Measurements from ENCODE around the gene SNX15. TPM values are rescaled to one million over a fixed set of nuclear protein-coding genes. Genes with fewer than 3 reads are reported as not detected.

The SNX15 gene
- total and polyA plus RNA-seq, 5 donors from 2014 or later: 9.4 to 17.4 (median 11.2) TPM

GRCh38 chr11:65036931-65037330 lies 9.7 kb downstream of the SNX15 start:
- Histone ChIP-seq H3K9me3 (ENCODE audit: control insufficient read depth in 2 of 2, low read length in 2 of 2) (no peaks in the 10 kb centered on the region), H3K36me3 (ENCODE audit: control insufficient read depth, insufficient read depth, low read length) (peaks cover 38% of the 10 kb centered on the region), H3K27ac (ENCODE audit: insufficient read depth, low read length, poor library complexity, severe bottlenecking) (no peak overlapping the region), H3K27me3 (ENCODE audit: control insufficient read depth, insufficient read depth, low read length) (no peaks in the 10 kb centered on the region), H3K4me3 (ENCODE audit: low read depth, low read length) (no peak overlapping the region), H3K4me1 (ENCODE audit: control insufficient read depth, insufficient read depth, low read length, poor library complexity, severe bottlenecking) (peaks cover 13% of the 10 kb centered on the region)
- H3K9me3 Mint-ChIP-seq: no peaks in the 10 kb centered on the region
- H3K27me3 Mint-ChIP-seq: no peaks in the 10 kb centered on the region
- ATAC-seq (ENCODE audit: low read depth in 2 of 2) (no peak), DNase-seq (no peak)
- H3K27ac Mint-ChIP-seq: no peak overlapping the region
- peaks cover 0 to 15% (median 8%) of the 10 kb centered on the region in 4 donors for H3K4me1 Mint-ChIP-seq
- H3K4me3 Mint-ChIP-seq: no peak overlapping the region
- H3K36me3 Mint-ChIP-seq: peaks cover 3% of the 10 kb centered on the region

- Mint-ChIP-seq H3K9me3 (no peaks in the 10 kb centered on the region), H3K27me3 (no peaks in the 10 kb centered on the region), H3K4me3 (peak overlapping the region; percentile 94 to 97 (median 96)), H3K27ac (peak overlapping the region; percentile 50 to 86 (median 85)), H3K36me3 (peaks cover 5% of the 10 kb centered on the region), H3K4me1 (peaks cover 0 to 30% (median 10%) of the 10 kb centered on the region in 4 donors)
- no peak for ATAC-seq (ENCODE audit: low read depth in 2 of 2)
- peaks cover 24% of the 10 kb centered on the region for H3K36me3 ChIP-seq (ENCODE audit: control insufficient read depth, insufficient read depth, low read length)
- H3K27me3 ChIP-seq (ENCODE audit: control insufficient read depth, insufficient read depth, low read length): no peaks in the 10 kb centered on the region
- peak overlapping the region; percentile 66 for H3K4me3 ChIP-seq (ENCODE audit: low read depth, low read length)
- H3K27ac ChIP-seq (ENCODE audit: insufficient read depth, low read length, poor library complexity, severe bottlenecking): peak overlapping the region; percentile 80
- peaks cover 22% of the 10 kb centered on the region for H3K4me1 ChIP-seq (ENCODE audit: control insufficient read depth, insufficient read depth, low read length, poor library complexity, severe bottlenecking)
- DNase-seq: no peak
- no peaks in the 10 kb centered on the region for H3K9me3 ChIP-seq (ENCODE audit: control insufficient read depth in 2 of 2, low read length in 2 of 2)
Observed at GRCh38 chr11:65040520-65040846, 13.2 kb downstream of the SNX15 start.

GRCh38 chr11:65040847-65041622 lies 13.8 kb downstream of the SNX15 start, which contains the start of gene SAC3D1:
Gene SAC3D1 (plus strand): TSS chr11:65041210. CDS start chr11:65041293, 83 bp downstream.
- Mint-ChIP-seq H3K27me3 (no peaks in the 10 kb centered on the region), H3K4me1 (peaks cover 0 to 31% (median 10%) of the 10 kb centered on the region in 4 donors), H3K27ac (peak within 1 kb of the TSS; percentile 50 to 86 (median 85)), H3K9me3 (no peaks in the 10 kb centered on the region), H3K36me3 (peaks cover 5% of the 10 kb centered on the region), H3K4me3 (peak within 1 kb of the TSS; percentile 94 to 97 (median 96))
- ATAC-seq (ENCODE audit: low read depth in 2 of 2) (peak; percentile 91 to 93), DNase-seq (peak; percentile 81 to 97 (median 88))
- no peaks in the 10 kb centered on the region for H3K27me3 ChIP-seq (ENCODE audit: control insufficient read depth, insufficient read depth, low read length)
- no peaks in the 10 kb centered on the region for H3K9me3 ChIP-seq (ENCODE audit: control insufficient read depth in 2 of 2, low read length in 2 of 2)
- peaks cover 19% of the 10 kb centered on the region for H3K36me3 ChIP-seq (ENCODE audit: control insufficient read depth, insufficient read depth, low read length)
- H3K27ac ChIP-seq (ENCODE audit: insufficient read depth, low read length, poor library complexity, severe bottlenecking): peak within 1 kb of the TSS; percentile 80
- H3K4me3 ChIP-seq (ENCODE audit: low read depth, low read length): peak within 1 kb of the TSS; percentile 66
- peaks cover 26% of the 10 kb centered on the region for H3K4me1 ChIP-seq (ENCODE audit: control insufficient read depth, insufficient read depth, low read length, poor library complexity, severe bottlenecking)

DNA sequence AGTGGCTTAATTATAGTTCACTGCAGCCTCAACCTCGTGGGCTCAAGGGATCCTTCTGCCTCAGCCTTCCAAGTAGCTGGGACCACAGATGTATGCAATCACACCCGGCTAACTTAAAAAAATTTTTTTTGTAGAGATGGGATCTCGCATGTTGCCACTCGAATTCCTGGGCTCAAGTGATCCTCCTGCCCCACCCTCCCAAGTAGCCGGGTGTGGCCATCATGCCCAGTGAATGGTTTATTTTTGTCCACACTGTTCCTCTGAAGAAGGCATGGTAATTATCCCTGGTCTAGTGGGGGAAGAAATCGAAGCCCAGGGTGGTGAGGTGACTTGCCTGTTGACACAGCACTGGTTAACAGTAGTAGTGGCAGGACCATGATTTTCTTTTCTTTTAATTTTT lies 15.7 kb downstream of the SNX15 start:
- DNase-seq: no peak
- no peaks in the 10 kb centered on the region for H3K9me3 ChIP-seq (ENCODE audit: control insufficient read depth in 2 of 2, low read length in 2 of 2)
- peak overlapping the region; percentile 44 to 89 (median 88) for H3K4me3 Mint-ChIP-seq
- no peaks in the 10 kb centered on the region for H3K27me3 Mint-ChIP-seq
- H3K4me1 Mint-ChIP-seq: peaks cover 0 to 45% (median 20%) of the 10 kb centered on the region in 4 donors
- ATAC-seq (ENCODE audit: low read depth in 2 of 2): no peak
- no peaks in the 10 kb centered on the region for H3K27me3 ChIP-seq (ENCODE audit: control insufficient read depth, insufficient read depth, low read length)
- peak overlapping the region in 1 of 3 donors; percentile 42 for H3K27ac Mint-ChIP-seq
- H3K9me3 Mint-ChIP-seq: no peaks in the 10 kb centered on the region
- no peak overlapping the region for H3K27ac ChIP-seq (ENCODE audit: insufficient read depth, low read length, poor library complexity, severe bottlenecking)
- H3K36me3 Mint-ChIP-seq: peaks cover 5% of the 10 kb centered on the region
- H3K4me3 ChIP-seq (ENCODE audit: low read depth, low read length): no peak overlapping the region
- peaks cover 39% of the 10 kb centered on the region for H3K4me1 ChIP-seq (ENCODE audit: control insufficient read depth, insufficient read depth, low read length, poor library complexity, severe bottlenecking)
- peaks cover 10% of the 10 kb centered on the region for H3K36me3 ChIP-seq (ENCODE audit: control insufficient read depth, insufficient read depth, low read length)

DNA sequence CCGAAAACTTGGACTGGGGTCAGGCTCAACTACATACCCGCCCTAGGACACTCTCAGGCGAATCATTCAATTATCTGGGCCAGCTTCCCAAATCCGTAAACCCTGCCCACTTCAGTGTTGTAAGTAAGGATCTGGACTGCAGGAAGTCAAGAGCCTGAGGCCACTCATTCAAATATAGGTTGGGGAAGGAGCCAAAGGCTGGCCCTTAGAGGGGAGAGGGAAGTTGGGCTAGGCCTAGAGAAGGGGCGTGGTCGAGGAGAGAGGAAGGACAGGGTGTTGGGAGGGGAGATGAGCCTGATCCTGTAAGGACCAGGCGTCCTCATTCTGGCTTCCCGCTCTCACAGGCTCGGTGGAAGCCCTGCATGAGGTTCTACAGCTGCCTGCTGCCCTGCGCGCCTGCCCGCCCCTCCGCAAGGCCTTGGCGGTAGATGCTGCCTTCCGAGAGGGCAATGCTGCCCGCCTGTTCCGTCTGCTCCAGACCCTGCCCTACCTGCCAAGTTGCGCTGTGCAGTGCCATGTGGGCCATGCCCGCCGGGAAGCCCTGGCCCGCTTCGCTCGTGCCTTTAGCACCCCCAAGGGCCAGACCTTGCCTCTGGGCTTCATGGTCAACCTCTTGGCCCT lies 16.8 kb downstream of the SNX15 start:
- Histone ChIP-seq H3K36me3 (ENCODE audit: control insufficient read depth, insufficient read depth, low read length) (peaks cover 9% of the 10 kb centered on the region), H3K9me3 (ENCODE audit: control insufficient read depth in 2 of 2, low read length in 2 of 2) (no peaks in the 10 kb centered on the region), H3K4me3 (ENCODE audit: low read depth, low read length) (no peak overlapping the region), H3K27me3 (ENCODE audit: control insufficient read depth, insufficient read depth, low read length) (no peaks in the 10 kb centered on the region), H3K4me1 (ENCODE audit: control insufficient read depth, insufficient read depth, low read length, poor library complexity, severe bottlenecking) (peaks cover 42% of the 10 kb centered on the region), H3K27ac (ENCODE audit: insufficient read depth, low read length, poor library complexity, severe bottlenecking) (no peak overlapping the region)
- H3K36me3 Mint-ChIP-seq: peaks cover 5% of the 10 kb centered on the region
- no peak overlapping the region for H3K27ac Mint-ChIP-seq
- H3K9me3 Mint-ChIP-seq: no peaks in the 10 kb centered on the region
- DNase-seq (no peak), ATAC-seq (ENCODE audit: low read depth in 2 of 2) (no peak)
- H3K4me1 Mint-ChIP-seq: peaks cover 0 to 45% (median 21%) of the 10 kb centered on the region in 4 donors
- H3K4me3 Mint-ChIP-seq: peak overlapping the region in 3 of 4 donors; percentile 13 to 88 (median 30)
- H3K27me3 Mint-ChIP-seq: no peaks in the 10 kb centered on the region

DNA sequence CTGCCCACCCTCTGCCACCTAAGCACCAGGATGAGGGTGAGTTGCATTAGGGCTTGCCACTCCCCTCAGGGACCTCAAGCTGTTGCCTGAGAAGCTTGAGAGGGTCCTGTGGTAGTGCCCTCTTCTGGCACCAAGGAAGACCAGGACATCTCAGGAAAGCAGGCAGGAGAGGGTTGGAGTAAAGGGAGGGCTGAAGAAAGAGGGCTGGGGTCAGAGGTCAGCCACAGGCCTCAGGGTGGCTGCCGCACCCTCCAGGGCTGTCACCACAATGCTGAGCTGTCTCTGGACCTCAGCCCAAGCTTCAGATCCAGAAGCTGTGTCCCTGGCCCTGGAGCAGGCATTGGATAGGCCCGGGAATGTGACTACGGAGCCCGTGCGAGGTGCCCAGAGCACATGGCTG lies 17.8 kb downstream of the SNX15 start:
- Histone ChIP-seq H3K4me3 (ENCODE audit: low read depth, low read length) (no peak overlapping the region), H3K36me3 (ENCODE audit: control insufficient read depth, insufficient read depth, low read length) (peaks cover 9% of the 10 kb centered on the region), H3K9me3 (ENCODE audit: control insufficient read depth in 2 of 2, low read length in 2 of 2) (no peaks in the 10 kb centered on the region), H3K27me3 (ENCODE audit: control insufficient read depth, insufficient read depth, low read length) (no peaks in the 10 kb centered on the region), H3K27ac (ENCODE audit: insufficient read depth, low read length, poor library complexity, severe bottlenecking) (no peak overlapping the region), H3K4me1 (ENCODE audit: control insufficient read depth, insufficient read depth, low read length, poor library complexity, severe bottlenecking) (peaks cover 42% of the 10 kb centered on the region)
- Mint-ChIP-seq H3K36me3 (peaks cover 5% of the 10 kb centered on the region), H3K9me3 (no peaks in the 10 kb centered on the region), H3K27me3 (no peaks in the 10 kb centered on the region), H3K4me3 (no peak overlapping the region), H3K27ac (no peak overlapping the region), H3K4me1 (peaks cover 0 to 42% (median 21%) of the 10 kb centered on the region in 4 donors)
- no peak for ATAC-seq (ENCODE audit: low read depth in 2 of 2)
- no peak for DNase-seq

GRCh38 chr11:65045728-65046127 lies 18.5 kb downstream of the SNX15 start:
- H3K4me3 ChIP-seq (ENCODE audit: low read depth, low read length): no peak overlapping the region
- no peak for ATAC-seq (ENCODE audit: low read depth in 2 of 2)
- H3K27ac ChIP-seq (ENCODE audit: insufficient read depth, low read length, poor library complexity, severe bottlenecking): no peak overlapping the region
- Mint-ChIP-seq H3K27me3 (no peaks in the 10 kb centered on the region), H3K27ac (no peak overlapping the region), H3K4me3 (peak overlapping the region in 1 of 4 donors; percentile 54), H3K36me3 (peaks cover 5% of the 10 kb centered on the region), H3K9me3 (no peaks in the 10 kb centered on the region), H3K4me1 (peaks cover 0 to 38% (median 18%) of the 10 kb centered on the region in 4 donors)
- H3K27me3 ChIP-seq (ENCODE audit: control insufficient read depth, insufficient read depth, low read length): no peaks in the 10 kb centered on the region
- H3K36me3 ChIP-seq (ENCODE audit: control insufficient read depth, insufficient read depth, low read length): peaks cover 9% of the 10 kb centered on the region
- no peak for DNase-seq
- no peaks in the 10 kb centered on the region for H3K9me3 ChIP-seq (ENCODE audit: control insufficient read depth in 2 of 2, low read length in 2 of 2)
- H3K4me1 ChIP-seq (ENCODE audit: control insufficient read depth, insufficient read depth, low read length, poor library complexity, severe bottlenecking): peaks cover 35% of the 10 kb centered on the region

Measured in CD4-positive, CD25-positive, alpha-beta regulatory T cell (primary cell).